Erythroblast (primary cell): ENCODE measurements around the gene SLC39A2.

Experiments
- GATA1 ChIP-seq: IDR thresholded peaks from 2 replicates; pipeline ENCODE4 v1.6.1; 2011; ENCODE audit warnings: low read depth, mild to moderate bottlenecking, control low read depth, low read length, moderate library complexity
- POLR2A ChIP-seq: IDR thresholded peaks from 2 replicates; pipeline ENCODE4 v1.6.1; 2011; ENCODE audit warnings: mild to moderate bottlenecking, low read length

DNA sequence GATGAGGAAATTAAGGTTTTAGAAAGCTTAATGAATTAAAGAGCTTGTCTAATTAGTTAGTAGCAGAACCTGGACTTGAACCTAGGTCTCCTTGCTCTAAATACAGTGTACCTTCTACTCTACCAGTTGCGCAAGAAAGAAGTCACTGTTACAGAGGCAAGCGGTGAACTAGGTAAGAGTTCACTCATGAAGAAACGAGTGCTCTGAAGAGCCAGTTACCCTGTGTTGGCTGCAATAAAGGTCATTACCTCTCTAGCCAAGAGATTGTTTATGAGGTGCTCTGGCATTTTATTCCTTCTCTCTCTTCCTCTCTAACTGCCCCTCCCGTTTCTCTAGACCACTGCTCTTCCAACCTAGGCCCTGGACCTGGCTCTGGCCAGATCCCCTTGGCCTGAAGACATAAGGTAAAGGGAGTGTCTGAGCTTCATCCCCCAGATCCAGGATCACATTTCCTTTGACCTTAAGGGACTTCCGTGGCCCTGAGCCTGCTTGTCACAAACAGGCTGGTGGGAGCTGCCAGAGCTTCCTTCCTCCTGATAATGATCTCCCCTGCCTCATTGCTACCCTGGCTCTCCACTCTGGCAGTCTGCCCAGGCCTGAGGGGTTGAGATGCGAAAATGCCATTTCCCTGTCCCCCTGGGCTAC, 45.0 kb downstream of the SLC39A2 start:
- TF ChIP-seq POLR2A (no peak), GATA1 (no peak)
